Measurements from ENCODE around the gene ALOX15.

- TF ChIP-seq CTCF (IDR thresholded peaks at IDR 0.05): no peak
- no peak for TF ChIP-seq POLR2A (IDR thresholded peaks at IDR 0.05)
- TF ChIP-seq EP300 (IDR thresholded peaks at IDR 0.05): no peak
These were observed 59.4 kb downstream of the ALOX15 start for GRCh38 chr17:4582101-4582501.

Measured in gastroesophageal sphincter (tissue), 3 donors.